ENCODE results near the gene NAA40.

Gene NAA40

GRCh38 chr11:64005691-64006090 lies 66.9 kb downstream of the NAA40 start:
- Histone ChIP-seq H3K9ac (ENCODE audit: low read length) (no peak overlapping the region), H3K27ac (ENCODE audit: low read length) (no peak overlapping the region), H3K27me3 (ENCODE audit: control insufficient read depth, insufficient read depth, low read length) (peaks cover 77% of the 10 kb centered on the region), H3K4me3 (ENCODE audit: low read length) (no peak overlapping the region), H3K9me3 (ENCODE audit: control insufficient read depth, low read depth, low read length) (no peaks in the 10 kb centered on the region), H3K4me1 (ENCODE audit: control insufficient read depth, low read depth, low read length) (no peaks in the 10 kb centered on the region), H3K36me3 (ENCODE audit: control insufficient read depth, low read depth, low read length) (no peaks in the 10 kb centered on the region)

- Histone ChIP-seq H3K9ac (ENCODE audit: low read length) (no peak overlapping the region), H3K9me3 (ENCODE audit: control insufficient read depth, low read depth, low read length) (no peaks in the 10 kb centered on the region), H3K4me1 (ENCODE audit: control insufficient read depth, low read depth, low read length) (no peaks in the 10 kb centered on the region), H3K27me3 (ENCODE audit: control insufficient read depth, insufficient read depth, low read length) (peaks cover 73% of the 10 kb centered on the region), H3K27ac (ENCODE audit: low read length) (no peak overlapping the region), H3K4me3 (ENCODE audit: low read length) (no peak overlapping the region), H3K36me3 (ENCODE audit: control insufficient read depth, low read depth, low read length) (no peaks in the 10 kb centered on the region)
Observed at GRCh38 chr11:64006398-64006797, 67.6 kb downstream of the NAA40 start.
